GM12873 (cell line): ENCODE measurements around the gene LMNTD1.

Experiments
- CTCF ChIP-seq: IDR thresholded peaks from 2 replicates; pipeline ENCODE4 v1.5.1; 2012; ENCODE audit warnings: low read depth, mild to moderate bottlenecking, moderate library complexity, low read length, control low read depth; ENCODE audit not compliant: insufficient read depth; ENCODE audit errors: missing control alignments

Gene LMNTD1

GRCh38 chr12:25549120-25549519 is 4.0 kb downstream of the LMNTD1 start:
- TF ChIP-seq CTCF: no peak

DNA sequence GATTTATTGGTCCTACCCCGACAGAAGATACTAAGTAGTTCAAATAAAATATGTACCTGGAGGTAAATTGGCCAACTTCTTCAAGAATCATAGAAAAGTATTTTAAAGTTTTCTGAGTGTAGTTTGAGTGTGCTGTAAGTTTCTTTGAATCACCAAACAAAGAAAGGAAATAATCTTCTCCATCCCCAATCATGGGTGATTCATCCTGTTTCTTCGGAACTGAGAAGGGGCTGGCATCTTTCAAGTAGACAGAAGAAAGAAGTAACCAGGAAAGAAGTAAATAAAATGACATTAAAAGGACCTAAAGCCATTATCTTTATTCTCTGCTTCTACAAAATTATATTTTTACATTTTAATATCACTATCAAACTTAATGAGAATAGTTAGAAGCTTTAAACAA is 6.8 kb downstream of the LMNTD1 start:
- no peak for TF ChIP-seq CTCF

DNA sequence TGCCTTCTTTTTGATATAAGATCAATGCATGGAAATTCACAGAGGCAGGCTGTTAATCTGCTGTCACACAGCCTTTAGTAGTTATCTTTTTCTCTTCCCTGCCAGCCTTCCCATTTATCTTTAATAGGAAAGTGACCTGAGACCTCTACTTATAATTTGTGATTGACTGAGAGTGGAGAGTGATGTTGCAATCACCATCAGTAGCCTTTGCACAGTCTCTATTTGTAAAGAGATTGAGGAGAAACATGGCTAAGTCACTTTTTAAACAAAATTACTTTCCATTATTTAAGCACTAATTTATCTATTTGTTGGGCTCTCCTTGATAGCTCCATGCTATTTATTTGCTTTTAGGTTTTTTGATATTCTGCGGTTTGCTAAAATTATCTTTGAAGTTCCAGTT is 19.9 kb downstream of the LMNTD1 start:
- no peak for TF ChIP-seq CTCF

DNA sequence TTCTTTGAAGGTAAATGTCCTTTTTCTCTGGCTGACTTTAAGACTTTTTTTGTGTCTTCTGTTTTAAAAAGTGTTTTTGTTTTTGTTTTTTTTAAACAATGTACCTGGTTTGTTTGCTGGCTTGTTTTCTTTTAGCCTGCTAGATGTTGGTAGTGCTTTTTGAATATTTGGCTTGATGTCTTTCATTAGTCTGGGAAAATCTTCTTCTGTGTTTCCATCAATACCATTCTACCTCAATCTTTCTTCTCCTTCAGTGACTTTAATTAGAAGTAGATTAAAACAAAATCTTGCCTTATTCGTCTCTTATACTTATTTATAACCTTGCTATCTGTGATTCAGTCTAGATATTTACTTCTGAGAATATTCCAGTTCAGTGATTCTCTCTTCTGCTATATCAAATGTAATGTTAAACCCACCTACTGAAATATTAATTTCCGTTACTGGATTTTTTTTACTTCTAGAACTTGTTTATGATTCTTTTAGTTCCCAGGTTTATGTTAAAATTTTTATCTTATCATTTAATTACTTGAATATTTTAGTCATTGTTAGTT is 21.5 kb downstream of the LMNTD1 start:
- TF ChIP-seq CTCF: no peak

- no peak for TF ChIP-seq CTCF
Observed at GRCh38 chr12:25529738-25530137, 23.3 kb downstream of the LMNTD1 start.

- no peak for TF ChIP-seq CTCF
Observed at GRCh38 chr12:25526778-25527177, 26.3 kb downstream of the LMNTD1 start.

DNA sequence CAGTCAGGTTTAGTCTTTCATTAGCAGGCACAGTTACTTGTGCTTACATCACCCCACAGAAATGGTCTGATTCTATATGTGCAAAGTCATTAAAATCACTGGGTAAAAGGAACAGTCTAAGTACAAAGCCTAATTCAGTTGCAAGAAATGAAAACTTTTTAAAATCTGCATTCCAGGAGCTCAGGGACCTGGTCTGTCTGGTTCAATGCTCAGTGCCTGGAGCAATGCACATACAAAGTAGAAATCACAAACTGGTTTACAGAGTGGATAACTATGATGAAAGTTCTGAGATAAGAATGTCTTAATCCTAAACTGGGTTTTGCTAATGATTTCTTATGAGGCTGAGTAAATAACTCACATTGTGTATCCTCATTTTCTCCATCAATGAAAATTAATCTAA is 28.7 kb downstream of the LMNTD1 start:
- no peak for TF ChIP-seq CTCF
